PC-3 (cell line): Measurements from ENCODE around the gene PTPN5. TPM values are rescaled to one million over a fixed set of nuclear protein-coding genes. Genes with fewer than 3 reads are reported as not detected.

Source experiments
- ATAC-seq: fragments of 200-7000 bp; cut with Tn5 transposase; 2 replicates; pipeline ENCODE4 v1.9.1; 2020; ENCODE audit warnings: mild to moderate bottlenecking, moderate library complexity
- BruUV-seq: library from RNA; stranded (reverse); fragments of 400-500 nt; replicated peaks from 2 replicates; lab custom pipeline; 2021; lab: Mats Ljungman, UMichigan
- CTCF ChIA-PET: fragments of 300-600 bp; sonication (Branson Sonifier 250); formaldehyde crosslinking; loops from one replicate; lab custom pipeline; 2022; ENCODE audit warnings: antibody characterized with exemption; lab: Charles Lee
- POLR2A ChIA-PET: fragments of 300-600 bp; sonication (Branson Sonifier 250); formaldehyde crosslinking; loops from one replicate; lab custom pipeline; 2022; ENCODE audit warnings: antibody characterized with exemption; ENCODE audit not compliant: unreplicated experiment; lab: Charles Lee
- DNase-seq: peaks from one replicate; pipeline ENCODE4 v3.0.0-alpha.2; 2015
- H2AFZ ChIP-seq: fragments of 300-600 bp; sonication (generic); 2 replicates; pipeline ENCODE4 v1.6.0; 2016; ENCODE audit warnings: antibody characterized with exemption, low read length
- H3F3A ChIP-seq: fragments of 300-600 bp; sonication (generic); one replicate; pipeline ENCODE4 v1.6.0; 2017; ENCODE audit warnings: antibody characterized with exemption, low read length, control low read depth, mild to moderate bottlenecking; ENCODE audit not compliant: unreplicated experiment
- H3K27ac ChIP-seq: fragments of 300-600 bp; sonication (generic); 2 replicates; pipeline ENCODE4 v1.5.1; 2016; ENCODE audit warnings: mild to moderate bottlenecking, low read length
- H3K27me3 ChIP-seq: fragments of 300-600 bp; sonication (generic); 2 replicates; pipeline ENCODE4 v1.6.1; 2016; ENCODE audit warnings: low read length, mixed read lengths
- H3K36me3 ChIP-seq: fragments of 300-600 bp; sonication (generic); 2 replicates; pipeline ENCODE4 v1.6.1; 2016; ENCODE audit warnings: low read depth, mixed run types, low read length, mixed read lengths
- H3K4me1 ChIP-seq: fragments of 300-600 bp; sonication (generic); 2 replicates; pipeline ENCODE4 v1.5.1; 2016; ENCODE audit warnings: low read length; ENCODE audit not compliant: insufficient read depth
- H3K4me2 ChIP-seq: fragments of 300-600 bp; sonication (generic); 2 replicates; pipeline ENCODE4 v1.6.0; 2016; ENCODE audit warnings: low read length
- H3K4me3 ChIP-seq: fragments of 300-600 bp; sonication (generic); 2 replicates; pipeline ENCODE4 v1.5.1; 2016; ENCODE audit warnings: mild to moderate bottlenecking, low read length, mixed read lengths
- H3K79me2 ChIP-seq: fragments of 300-600 bp; sonication (generic); 2 replicates; pipeline ENCODE4 v1.6.1; 2017; ENCODE audit warnings: low read length, mixed read lengths
- H3K9ac ChIP-seq: fragments of 300-600 bp; sonication (generic); 2 replicates; pipeline ENCODE4 v1.6.0; 2016; ENCODE audit warnings: mild to moderate bottlenecking, low read length
- H3K9me2 ChIP-seq: fragments of 300-600 bp; sonication (generic); replicated peaks from 2 replicates; pipeline ENCODE4 v1.6.1; 2016; ENCODE audit warnings: mixed run types, low read length, mixed read lengths
- H3K9me3 ChIP-seq: fragments of 300-600 bp; sonication (generic); 2 replicates; pipeline ENCODE4 v1.6.1; 2016; ENCODE audit warnings: low read length, mixed read lengths
- H4K20me1 ChIP-seq: fragments of 300-600 bp; sonication (generic); 2 replicates; pipeline ENCODE4 v1.6.1; 2016; ENCODE audit warnings: low read length, mixed read lengths
- EZH2 ChIP-seq: fragments of 300-600 bp; sonication (generic); IDR thresholded peaks from one replicate; pipeline ENCODE4 v1.6.1; 2017; ENCODE audit warnings: antibody characterized with exemption, mild to moderate bottlenecking, low read length; ENCODE audit not compliant: unreplicated experiment
- EZH2phosphoT487 ChIP-seq: fragments of 300-600 bp; sonication (generic); IDR thresholded peaks from 2 replicates; pipeline ENCODE4 v1.6.1; 2018; ENCODE audit warnings: mild to moderate bottlenecking, antibody characterized with exemption, low read length, borderline replicate concordance
- intact Hi-C: fragments of 100-400 bp; cut with micrococcal nuclease; formaldehyde crosslinking; loops from 2 replicates; pipeline ENCODE4 v1.9.0; 2023
- total RNA-seq: library from RNA; depleted of rRNA; stranded (reverse); fragments of >200 nt; gene quantifications from 2 replicates; pipeline ENCODE4 v1.2.3, GENCODE V29; 2014
- TF ChIP-seq, protein P1 (sequence below): fragments of 300-600 bp; sonication (generic); conservative IDR thresholded peaks from 2 replicates; pipeline ENCODE4 v1.5.1; 2017; ENCODE audit warnings: antibody characterized with exemption, low read depth, mild to moderate bottlenecking, low read length

Gene PTPN5
- total RNA-seq, 1 experiment from 2014 or later = 0.95 TPM

DNA sequence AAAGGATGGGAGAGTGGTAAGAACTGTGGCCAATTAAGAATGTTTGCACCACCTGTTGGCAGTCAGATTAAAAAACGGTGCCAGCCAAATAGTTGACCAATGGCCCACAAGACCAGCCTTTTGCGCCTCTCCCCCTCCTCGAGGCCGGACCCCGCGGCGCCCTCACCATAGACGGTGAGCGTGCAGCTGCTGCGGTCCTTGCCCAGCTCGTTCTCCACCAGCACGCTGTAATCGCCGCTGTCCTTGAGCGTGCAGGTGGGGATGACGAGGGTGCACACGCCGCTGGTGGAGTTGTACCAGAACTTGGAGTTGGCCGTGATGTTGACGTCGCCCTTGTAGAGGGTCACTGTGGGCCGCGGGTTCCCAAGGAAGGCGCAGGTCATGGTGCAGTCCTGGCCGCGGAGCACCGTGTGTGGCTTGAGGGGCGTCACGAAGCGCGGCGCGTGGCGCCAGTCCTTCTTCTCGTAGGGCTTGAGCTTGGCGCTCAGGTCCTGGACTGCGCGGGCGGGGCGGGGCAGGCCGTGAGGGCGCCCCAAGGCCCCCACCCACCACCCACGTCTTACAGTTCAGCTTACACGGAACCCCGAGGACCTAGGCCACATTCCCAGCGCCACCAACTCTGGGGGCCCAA, 85.8 kb downstream of the PTPN5 start:
- Histone ChIP-seq H3K9ac (no peak overlapping the region), H3K9me2 (no peaks in the 10 kb centered on the region), H4K20me1 (no peaks in the 10 kb centered on the region), H3F3A (no peaks in the 10 kb centered on the region), H3K79me2 (no peaks in the 10 kb centered on the region), H3K27me3 (no peaks in the 10 kb centered on the region), H2AFZ (no peak overlapping the region), H3K9me3 (no peaks in the 10 kb centered on the region), H3K4me1 (no peaks in the 10 kb centered on the region), H3K4me2 (no peak overlapping the region), H3K27ac (no peak overlapping the region), H3K36me3 (no peaks in the 10 kb centered on the region), H3K4me3 (no peak overlapping the region)
- ATAC-seq (no peak), DNase-seq (no peak)
- ChIA-PET CTCF (no interaction called here), POLR2A (no interaction called here)
- intact Hi-C loops = no loop called here
- BruUV-seq = no TSS peak
- TF ChIP-seq, protein P1, sequence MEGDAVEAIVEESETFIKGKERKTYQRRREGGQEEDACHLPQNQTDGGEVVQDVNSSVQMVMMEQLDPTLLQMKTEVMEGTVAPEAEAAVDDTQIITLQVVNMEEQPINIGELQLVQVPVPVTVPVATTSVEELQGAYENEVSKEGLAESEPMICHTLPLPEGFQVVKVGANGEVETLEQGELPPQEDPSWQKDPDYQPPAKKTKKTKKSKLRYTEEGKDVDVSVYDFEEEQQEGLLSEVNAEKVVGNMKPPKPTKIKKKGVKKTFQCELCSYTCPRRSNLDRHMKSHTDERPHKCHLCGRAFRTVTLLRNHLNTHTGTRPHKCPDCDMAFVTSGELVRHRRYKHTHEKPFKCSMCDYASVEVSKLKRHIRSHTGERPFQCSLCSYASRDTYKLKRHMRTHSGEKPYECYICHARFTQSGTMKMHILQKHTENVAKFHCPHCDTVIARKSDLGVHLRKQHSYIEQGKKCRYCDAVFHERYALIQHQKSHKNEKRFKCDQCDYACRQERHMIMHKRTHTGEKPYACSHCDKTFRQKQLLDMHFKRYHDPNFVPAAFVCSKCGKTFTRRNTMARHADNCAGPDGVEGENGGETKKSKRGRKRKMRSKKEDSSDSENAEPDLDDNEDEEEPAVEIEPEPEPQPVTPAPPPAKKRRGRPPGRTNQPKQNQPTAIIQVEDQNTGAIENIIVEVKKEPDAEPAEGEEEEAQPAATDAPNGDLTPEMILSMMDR = no peak
- TF ChIP-seq EZH2phosphoT487 = no peak
- TF ChIP-seq EZH2 = no peak

- intact Hi-C loops = no loop called here
- no TSS peak for BruUV-seq
Observed at GRCh38 chr11:18704698-18705097, 86.9 kb downstream of the PTPN5 start.

More at GRCh38 chr11:18704698-18705097, 86.9 kb downstream of the PTPN5 start:
- H3K9me3 ChIP-seq = no peaks in the 10 kb centered on the region
- no peak overlapping the region for H3K9ac ChIP-seq
- no peaks in the 10 kb centered on the region for H3K79me2 ChIP-seq
- 0 out of 2 replicates have a peak, but pooled peaks cover 2% of the 10 kb centered on the region for H3K4me1 ChIP-seq
- CTCF ChIA-PET = interaction anchor here (0.6 kb wide), 1 partner anchor 36 kb away, joined by 4 read pairs; no protein-coding TSS in a partner anchor
- DNase-seq (no peak), ATAC-seq (no peak)
- H3K27ac ChIP-seq = no peak overlapping the region
- H3K4me2 ChIP-seq = no peak overlapping the region
- H3K4me3 ChIP-seq = no peak overlapping the region
- H2AFZ ChIP-seq = no peak overlapping the region
- no peaks in the 10 kb centered on the region for H3F3A ChIP-seq
- H3K36me3 ChIP-seq = no peaks in the 10 kb centered on the region
- TF ChIP-seq, protein P1 = no peak
- no peak for TF ChIP-seq EZH2
- TF ChIP-seq EZH2phosphoT487 = no peak
- H3K27me3 ChIP-seq = no peaks in the 10 kb centered on the region
- H4K20me1 ChIP-seq = no peaks in the 10 kb centered on the region
- H3K9me2 ChIP-seq = no peaks in the 10 kb centered on the region
- POLR2A ChIA-PET = no interaction called here
